GM12801 (cell line): ENCODE data around the gene MAP4K4.

ENCODE experiments used
- TF ChIP-seq, protein P1 (sequence below): IDR thresholded peaks from one replicate; pipeline ENCODE4 v1.5.1; 2011; ENCODE audit warnings: control low read depth; ENCODE audit not compliant: insufficient read length; ENCODE audit errors: extremely low read depth

Gene MAP4K4

DNA sequence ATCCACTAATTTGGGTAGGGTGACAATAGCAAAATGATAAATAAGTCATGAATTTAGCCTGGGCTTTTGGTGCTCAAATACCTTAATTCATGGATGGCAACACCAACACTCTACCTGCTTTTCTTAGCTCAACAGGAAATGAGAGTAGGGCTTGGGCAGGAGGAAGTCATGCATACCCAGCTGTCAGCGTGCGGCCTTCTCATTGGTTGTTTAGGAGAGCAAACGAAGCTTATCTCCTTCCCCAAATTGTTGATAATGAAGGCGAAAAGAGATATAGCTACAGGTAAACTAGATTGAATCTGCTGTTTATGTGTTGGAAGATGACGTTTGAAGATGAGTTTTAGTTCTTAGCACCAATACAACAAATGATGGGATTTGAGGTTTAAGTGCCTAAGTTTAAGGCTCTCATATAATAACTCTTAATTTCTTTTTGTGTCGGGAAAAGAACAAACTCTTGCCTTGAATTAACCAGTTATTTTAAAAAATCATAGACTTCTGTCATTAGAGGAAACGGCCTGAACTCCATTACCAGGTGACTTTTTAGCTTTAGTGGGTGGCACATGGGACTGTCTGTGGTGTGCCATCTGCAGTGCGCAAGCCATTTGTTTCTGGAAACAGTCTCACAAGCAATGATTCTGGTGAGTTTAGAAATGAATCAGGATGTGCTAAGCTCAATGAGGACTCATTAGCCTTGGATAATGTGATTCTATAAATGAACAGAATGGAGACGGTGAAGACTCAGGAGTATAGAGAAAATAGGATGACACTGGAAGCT is 19.8 kb downstream of the MAP4K4 start:
- TF ChIP-seq, protein P1, sequence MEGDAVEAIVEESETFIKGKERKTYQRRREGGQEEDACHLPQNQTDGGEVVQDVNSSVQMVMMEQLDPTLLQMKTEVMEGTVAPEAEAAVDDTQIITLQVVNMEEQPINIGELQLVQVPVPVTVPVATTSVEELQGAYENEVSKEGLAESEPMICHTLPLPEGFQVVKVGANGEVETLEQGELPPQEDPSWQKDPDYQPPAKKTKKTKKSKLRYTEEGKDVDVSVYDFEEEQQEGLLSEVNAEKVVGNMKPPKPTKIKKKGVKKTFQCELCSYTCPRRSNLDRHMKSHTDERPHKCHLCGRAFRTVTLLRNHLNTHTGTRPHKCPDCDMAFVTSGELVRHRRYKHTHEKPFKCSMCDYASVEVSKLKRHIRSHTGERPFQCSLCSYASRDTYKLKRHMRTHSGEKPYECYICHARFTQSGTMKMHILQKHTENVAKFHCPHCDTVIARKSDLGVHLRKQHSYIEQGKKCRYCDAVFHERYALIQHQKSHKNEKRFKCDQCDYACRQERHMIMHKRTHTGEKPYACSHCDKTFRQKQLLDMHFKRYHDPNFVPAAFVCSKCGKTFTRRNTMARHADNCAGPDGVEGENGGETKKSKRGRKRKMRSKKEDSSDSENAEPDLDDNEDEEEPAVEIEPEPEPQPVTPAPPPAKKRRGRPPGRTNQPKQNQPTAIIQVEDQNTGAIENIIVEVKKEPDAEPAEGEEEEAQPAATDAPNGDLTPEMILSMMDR = no peak

DNA sequence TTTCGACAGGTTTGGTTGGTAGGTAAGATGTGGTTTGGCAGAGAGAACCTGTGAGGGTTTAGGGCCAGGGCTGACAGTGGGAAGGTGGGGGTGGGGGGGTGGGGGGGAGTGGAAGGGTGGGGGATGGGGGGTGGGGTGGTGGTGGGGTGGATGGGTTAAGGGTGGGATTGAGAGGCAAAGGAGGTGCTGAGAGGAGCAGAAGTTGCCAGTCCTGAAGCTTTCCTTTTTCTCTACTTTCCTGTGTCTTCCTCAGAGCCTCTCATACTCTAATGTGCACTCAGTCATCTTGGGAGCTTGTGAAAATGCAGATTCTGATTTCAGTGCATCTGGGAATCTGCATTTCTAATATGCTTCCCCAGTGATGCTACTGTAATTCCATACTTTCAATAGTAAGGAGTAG is 21.0 kb downstream of the MAP4K4 start:
- TF ChIP-seq, protein P1 = no peak

DNA sequence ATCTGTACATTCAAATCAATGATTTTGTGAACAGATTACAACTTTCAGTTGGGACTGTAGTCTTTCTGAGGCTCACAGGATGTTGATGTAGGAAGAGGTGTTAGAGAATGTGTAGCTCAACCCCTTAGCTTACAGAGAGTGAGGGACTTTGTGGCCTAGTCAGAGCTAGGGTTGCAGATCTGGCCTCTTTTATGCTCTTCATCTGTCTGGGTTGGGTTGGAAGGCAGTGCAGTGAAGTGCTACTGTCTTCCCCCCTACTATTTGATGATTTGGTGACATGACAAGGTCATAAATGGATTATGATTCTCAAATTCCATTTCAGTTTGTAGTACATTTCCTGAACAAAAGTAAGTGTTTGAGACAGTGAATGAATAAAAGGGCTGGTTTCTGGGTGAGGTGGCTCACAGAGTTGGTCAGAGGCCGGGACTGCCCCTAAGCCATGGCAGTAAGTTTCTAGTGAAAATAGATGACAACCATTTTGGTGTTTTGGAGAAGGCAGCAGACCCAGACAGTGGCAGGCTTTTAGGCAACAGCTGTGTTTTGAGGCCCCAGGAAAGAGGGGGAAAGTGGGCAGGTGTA is 21.6 kb downstream of the MAP4K4 start:
- TF ChIP-seq, protein P1 = no peak

DNA sequence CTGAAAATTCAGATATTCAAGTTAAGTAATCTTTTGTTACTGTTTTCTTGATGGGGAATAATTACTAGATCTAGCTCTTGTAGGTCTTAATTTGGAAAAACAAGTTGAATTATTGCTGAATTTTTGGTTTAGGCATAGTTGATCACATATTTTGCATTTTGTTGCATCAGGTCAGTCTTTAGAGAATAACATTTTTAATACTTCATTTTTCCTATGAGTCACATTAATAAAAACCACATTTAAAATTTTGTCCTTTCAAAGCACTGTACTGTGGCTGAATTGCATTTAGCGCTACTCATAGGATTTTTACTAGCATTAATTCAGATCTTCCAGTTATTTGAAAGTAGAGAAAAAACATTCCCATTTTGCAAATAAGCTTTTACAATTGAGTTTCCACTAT is 23.2 kb downstream of the MAP4K4 start:
- TF ChIP-seq, protein P1 = no peak

DNA sequence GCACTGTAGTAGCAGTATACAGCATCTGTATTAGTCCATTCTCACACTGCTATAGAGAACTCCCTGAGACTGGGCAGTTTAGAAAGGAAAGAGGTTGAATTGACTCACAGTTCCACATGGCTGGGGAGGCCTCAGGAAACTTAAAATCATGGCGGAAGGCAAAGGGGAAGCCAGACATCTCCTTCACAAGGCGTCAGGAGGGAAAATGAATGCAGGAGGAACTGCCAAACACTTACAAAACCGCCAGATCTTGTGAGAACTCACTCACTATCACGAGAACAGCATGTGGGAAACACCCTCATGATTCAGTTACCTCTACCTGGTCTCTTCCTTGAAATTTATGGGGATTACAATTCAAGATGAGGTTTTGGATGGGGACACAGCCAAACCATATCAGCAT is 25.4 kb downstream of the MAP4K4 start:
- TF ChIP-seq, protein P1 = no peak

DNA sequence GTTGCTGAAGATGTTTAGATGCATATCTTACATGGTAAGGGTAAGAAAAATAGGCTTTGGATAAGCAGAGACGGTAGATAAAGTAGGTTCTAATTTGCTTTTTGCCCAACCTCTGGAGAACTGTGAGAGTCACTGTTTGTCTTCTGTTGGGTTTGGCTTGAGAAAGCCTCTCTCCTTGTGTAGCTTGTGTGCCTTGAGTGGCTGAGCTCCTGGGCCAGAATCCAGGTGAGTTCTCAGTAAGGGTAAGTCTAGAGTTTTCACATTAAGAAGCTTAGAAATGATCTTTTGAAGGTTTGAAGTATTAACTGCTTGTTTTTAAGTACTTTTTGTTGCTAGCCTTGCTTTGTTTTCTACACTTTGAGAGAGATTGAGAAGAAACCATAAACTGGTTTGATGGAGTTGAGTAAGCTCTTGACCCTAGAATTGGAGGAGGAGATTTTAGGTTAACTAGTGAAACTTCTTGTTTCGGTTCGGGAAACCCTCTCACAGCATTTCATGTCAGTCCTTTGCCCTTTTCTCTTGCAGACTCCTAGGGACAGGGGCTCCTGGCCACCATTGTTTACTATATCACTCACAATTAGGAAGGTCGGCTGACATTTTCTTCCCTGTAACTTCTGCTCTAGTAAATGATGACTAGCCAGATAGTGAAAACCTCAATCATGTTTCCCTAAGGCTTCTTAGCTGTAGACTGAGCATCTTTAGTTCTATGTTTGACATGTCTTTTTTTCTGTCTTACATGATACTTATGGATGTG is 26.0 kb downstream of the MAP4K4 start:
- TF ChIP-seq, protein P1 = no peak

DNA sequence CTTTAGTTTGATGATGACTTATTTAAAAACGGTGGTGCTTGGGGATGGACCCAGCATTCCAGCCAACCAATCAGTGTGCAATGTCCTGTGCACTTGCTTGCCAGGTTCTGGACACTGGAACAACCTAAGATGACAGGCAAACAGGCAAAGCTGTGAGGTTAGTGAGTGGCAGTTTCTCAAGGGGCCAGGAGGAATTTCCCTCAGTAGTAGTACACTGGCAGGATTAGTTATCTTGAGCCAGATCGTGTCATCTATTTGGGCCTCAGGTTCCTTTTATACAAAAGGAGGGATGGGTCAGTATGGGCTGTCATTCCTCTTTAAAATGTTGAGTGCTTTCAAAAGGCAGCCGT is 26.6 kb downstream of the MAP4K4 start:
- TF ChIP-seq, protein P1 = no peak
